ENCODE data around the gene ITGA6.

The ITGA6 gene

DNA sequence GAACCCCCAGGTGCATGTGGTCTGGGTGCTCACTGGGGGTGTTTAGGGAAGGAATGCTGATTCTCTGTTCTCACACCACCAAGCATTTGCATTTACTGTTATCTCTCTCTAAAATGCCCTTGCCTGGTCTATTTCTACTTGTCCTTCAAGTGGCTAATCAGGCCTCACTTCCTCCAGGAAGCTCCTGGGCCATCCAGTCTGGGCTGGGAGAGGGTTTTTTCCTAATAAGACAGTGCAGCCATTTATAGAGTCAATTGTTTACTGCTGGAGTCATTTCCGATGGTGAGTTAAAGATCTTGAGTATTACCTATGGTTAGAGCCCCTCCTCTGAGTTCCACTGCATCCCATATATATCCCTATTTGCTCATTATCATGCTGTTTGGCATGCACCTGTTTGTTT lies 25.2 kb upstream of the ITGA6 start:
- no peak for DNase-seq (ENCODE audit: low read depth)
- H3K36me3 ChIP-seq (ENCODE audit: control insufficient read depth, insufficient read depth, low read length, severe bottlenecking): no peaks in the 10 kb centered on the region
- no peak overlapping the region for H3K4me3 ChIP-seq (ENCODE audit: low read length)
- H3K9ac ChIP-seq (ENCODE audit: low read length): no peak overlapping the region
- H3K9me3 ChIP-seq (ENCODE audit: control insufficient read depth, low read length): no peaks in the 10 kb centered on the region
- H3K27me3 ChIP-seq (replicated peaks; ENCODE audit: control insufficient read depth, insufficient read depth, low read length): no peaks in the 10 kb centered on the region
- H3K4me1 ChIP-seq (ENCODE audit: control insufficient read depth, insufficient read depth, low read length): peaks cover 13% of the 10 kb centered on the region

DNA sequence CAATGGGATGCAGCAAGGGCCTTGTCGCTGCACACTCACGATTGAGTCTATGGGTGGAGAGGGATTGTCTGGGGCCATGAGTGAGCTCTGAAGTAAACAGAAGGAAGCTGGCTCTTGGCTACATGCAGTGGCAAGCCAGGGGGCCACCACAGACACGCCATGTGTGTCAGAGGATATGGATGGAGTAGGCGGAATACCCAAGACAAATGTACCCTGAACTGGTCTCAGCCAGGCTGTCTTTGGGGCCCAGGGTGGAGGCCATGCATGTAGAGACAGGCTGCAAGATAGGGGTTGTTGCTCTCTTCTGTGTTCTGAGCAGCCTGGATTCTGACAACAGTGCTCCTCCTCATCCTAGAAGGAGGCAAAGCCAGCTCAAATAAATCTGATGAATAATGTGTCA lies 24.0 kb upstream of the ITGA6 start:
- Histone ChIP-seq H3K9ac (ENCODE audit: low read length) (no peak overlapping the region), H3K9me3 (ENCODE audit: control insufficient read depth, low read length) (no peaks in the 10 kb centered on the region), H3K36me3 (ENCODE audit: control insufficient read depth, insufficient read depth, low read length, severe bottlenecking) (no peaks in the 10 kb centered on the region), H3K4me1 (ENCODE audit: control insufficient read depth, insufficient read depth, low read length) (peaks cover 13% of the 10 kb centered on the region), H3K27me3 (replicated peaks; ENCODE audit: control insufficient read depth, insufficient read depth, low read length) (no peaks in the 10 kb centered on the region), H3K4me3 (ENCODE audit: low read length) (no peak overlapping the region)
- no peak for DNase-seq (ENCODE audit: low read depth)

- Histone ChIP-seq H3K9me3 (ENCODE audit: control insufficient read depth, low read length) (no peaks in the 10 kb centered on the region), H3K9ac (ENCODE audit: low read length) (no peak overlapping the region)
These were observed 23.4 kb upstream of the ITGA6 start for GRCh38 chr2:172403881-172404468.

GRCh38 chr2:172404824-172405223 lies 22.6 kb upstream of the ITGA6 start:
- no peak overlapping the region for H3K4me3 ChIP-seq (ENCODE audit: low read length)
- no peak overlapping the region for H3K9ac ChIP-seq (ENCODE audit: low read length)
- peaks cover 13% of the 10 kb centered on the region for H3K4me1 ChIP-seq (ENCODE audit: control insufficient read depth, insufficient read depth, low read length)
- H3K9me3 ChIP-seq (ENCODE audit: control insufficient read depth, low read length): no peaks in the 10 kb centered on the region
- peak; percentile 84 for DNase-seq (ENCODE audit: low read depth)
- H3K27me3 ChIP-seq (replicated peaks; ENCODE audit: control insufficient read depth, insufficient read depth, low read length): no peaks in the 10 kb centered on the region
- H3K36me3 ChIP-seq (ENCODE audit: control insufficient read depth, insufficient read depth, low read length, severe bottlenecking): no peaks in the 10 kb centered on the region

More at GRCh38 chr2:172403881-172404468, 23.4 kb upstream of the ITGA6 start:
- no peak for DNase-seq (ENCODE audit: low read depth)
- peaks cover 13% of the 10 kb centered on the region for H3K4me1 ChIP-seq (ENCODE audit: control insufficient read depth, insufficient read depth, low read length)
- no peaks in the 10 kb centered on the region for H3K27me3 ChIP-seq (replicated peaks; ENCODE audit: control insufficient read depth, insufficient read depth, low read length)
- H3K36me3 ChIP-seq (ENCODE audit: control insufficient read depth, insufficient read depth, low read length, severe bottlenecking): no peaks in the 10 kb centered on the region
- H3K4me3 ChIP-seq (ENCODE audit: low read length): no peak overlapping the region

- H3K4me3 ChIP-seq (ENCODE audit: low read length): no peak overlapping the region
- no peak for DNase-seq (ENCODE audit: low read depth)
- H3K9me3 ChIP-seq (ENCODE audit: control insufficient read depth, low read length): no peaks in the 10 kb centered on the region
- peaks cover 13% of the 10 kb centered on the region for H3K4me1 ChIP-seq (ENCODE audit: control insufficient read depth, insufficient read depth, low read length)
- no peaks in the 10 kb centered on the region for H3K27me3 ChIP-seq (replicated peaks; ENCODE audit: control insufficient read depth, insufficient read depth, low read length)
- H3K36me3 ChIP-seq (ENCODE audit: control insufficient read depth, insufficient read depth, low read length, severe bottlenecking): no peaks in the 10 kb centered on the region
- H3K9ac ChIP-seq (ENCODE audit: low read length): no peak overlapping the region
These were observed 21.7 kb upstream of the ITGA6 start for GRCh38 chr2:172405673-172406072.

- H3K27me3 ChIP-seq (replicated peaks; ENCODE audit: control insufficient read depth, insufficient read depth, low read length): no peaks in the 10 kb centered on the region
- H3K9ac ChIP-seq (ENCODE audit: low read length): no peak overlapping the region
- H3K9me3 ChIP-seq (ENCODE audit: control insufficient read depth, low read length): no peaks in the 10 kb centered on the region
- no peak for DNase-seq (ENCODE audit: low read depth)
- no peaks in the 10 kb centered on the region for H3K36me3 ChIP-seq (ENCODE audit: control insufficient read depth, insufficient read depth, low read length, severe bottlenecking)
- no peak overlapping the region for H3K4me3 ChIP-seq (ENCODE audit: low read length)
- H3K4me1 ChIP-seq (ENCODE audit: control insufficient read depth, insufficient read depth, low read length): peaks cover 18% of the 10 kb centered on the region
These were observed 19.1 kb upstream of the ITGA6 start for GRCh38 chr2:172408143-172408766.

GRCh38 chr2:172409042-172409441 lies 18.3 kb upstream of the ITGA6 start:
- peaks cover 20% of the 10 kb centered on the region for H3K4me1 ChIP-seq (ENCODE audit: control insufficient read depth, insufficient read depth, low read length)
- no peaks in the 10 kb centered on the region for H3K9me3 ChIP-seq (ENCODE audit: control insufficient read depth, low read length)
- DNase-seq (ENCODE audit: low read depth): no peak
- H3K9ac ChIP-seq (ENCODE audit: low read length): no peak overlapping the region
- H3K27me3 ChIP-seq (replicated peaks; ENCODE audit: control insufficient read depth, insufficient read depth, low read length): no peaks in the 10 kb centered on the region
- H3K4me3 ChIP-seq (ENCODE audit: low read length): no peak overlapping the region
- no peaks in the 10 kb centered on the region for H3K36me3 ChIP-seq (ENCODE audit: control insufficient read depth, insufficient read depth, low read length, severe bottlenecking)

DNA sequence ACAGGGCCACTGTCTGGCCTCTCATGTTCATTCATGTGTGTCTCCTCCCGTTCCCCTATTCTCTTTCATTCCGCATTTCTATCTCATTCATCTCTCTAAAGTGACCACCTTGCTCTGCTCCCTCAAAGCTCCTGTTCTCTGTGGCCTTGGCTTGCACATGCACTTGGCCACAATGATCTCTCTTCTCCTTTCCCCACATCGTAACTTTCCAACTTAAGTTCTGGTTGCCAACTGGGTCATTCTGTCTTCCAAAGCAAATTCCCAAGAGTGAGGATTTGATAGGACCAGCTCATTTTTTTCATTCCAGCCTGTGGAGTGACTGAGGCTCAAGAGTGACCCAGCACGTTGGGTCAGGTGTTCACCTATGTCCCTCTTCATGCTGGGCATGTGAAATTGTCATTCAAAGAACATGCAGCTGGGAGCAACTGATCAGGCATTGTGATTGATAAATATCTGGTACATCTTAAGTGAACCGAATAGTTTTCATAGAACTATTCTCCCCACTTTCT lies 14.3 kb upstream of the ITGA6 start:
- H3K4me3 ChIP-seq (ENCODE audit: low read length): no peak overlapping the region
- DNase-seq (ENCODE audit: low read depth): no peak
- H3K36me3 ChIP-seq (ENCODE audit: control insufficient read depth, insufficient read depth, low read length, severe bottlenecking): no peaks in the 10 kb centered on the region
- peaks cover 5% of the 10 kb centered on the region for H3K27me3 ChIP-seq (replicated peaks; ENCODE audit: control insufficient read depth, insufficient read depth, low read length)
- peaks cover 7% of the 10 kb centered on the region for H3K4me1 ChIP-seq (ENCODE audit: control insufficient read depth, insufficient read depth, low read length)
- no peak overlapping the region for H3K9ac ChIP-seq (ENCODE audit: low read length)
- no peaks in the 10 kb centered on the region for H3K9me3 ChIP-seq (ENCODE audit: control insufficient read depth, low read length)

DNA sequence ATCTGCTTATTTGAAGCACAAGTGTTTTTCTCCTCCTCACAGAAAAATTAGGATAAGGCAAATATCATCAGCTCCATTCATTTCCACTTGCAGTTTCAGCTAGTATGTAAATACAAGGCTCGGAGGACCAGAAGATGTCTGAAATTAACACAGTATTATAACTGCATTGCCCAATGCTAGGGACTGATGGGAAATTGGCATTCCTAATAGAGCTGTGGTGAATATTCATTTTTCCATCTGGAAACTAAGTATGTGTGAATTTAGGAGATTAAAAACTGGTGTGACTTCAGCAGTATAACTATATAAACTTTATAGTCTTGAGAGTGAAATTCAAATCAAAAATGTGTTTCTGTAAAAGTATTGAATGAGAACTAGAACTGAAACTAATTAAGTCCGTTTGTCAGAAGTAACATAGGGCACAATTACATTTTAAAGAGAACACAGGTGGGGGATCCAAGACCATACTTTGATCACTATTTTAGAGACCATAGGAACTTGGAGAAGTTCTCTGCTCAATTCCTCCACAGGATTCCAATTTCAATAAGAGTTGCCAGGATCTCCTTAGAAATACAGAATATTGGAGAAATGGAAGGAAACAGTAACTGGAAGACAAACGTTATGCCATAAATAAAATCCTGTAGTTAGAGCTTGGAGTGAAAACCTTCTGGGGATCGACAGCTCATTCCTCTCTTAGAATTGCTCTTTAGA lies 12.1 kb upstream of the ITGA6 start:
- Histone ChIP-seq H3K4me1 (ENCODE audit: control insufficient read depth, insufficient read depth, low read length) (peaks cover 7% of the 10 kb centered on the region), H3K9me3 (ENCODE audit: control insufficient read depth, low read length) (no peaks in the 10 kb centered on the region)
- DNase-seq (ENCODE audit: low read depth): no peak

GRCh38 chr2:172415865-172416183 lies 11.6 kb upstream of the ITGA6 start:
- H3K4me3 ChIP-seq (ENCODE audit: low read length): no peak overlapping the region
- H3K36me3 ChIP-seq (ENCODE audit: control insufficient read depth, insufficient read depth, low read length, severe bottlenecking): no peaks in the 10 kb centered on the region
- peaks cover 7% of the 10 kb centered on the region for H3K4me1 ChIP-seq (ENCODE audit: control insufficient read depth, insufficient read depth, low read length)
- H3K27me3 ChIP-seq (replicated peaks; ENCODE audit: control insufficient read depth, insufficient read depth, low read length): peaks cover 8% of the 10 kb centered on the region
- H3K9ac ChIP-seq (ENCODE audit: low read length): no peak overlapping the region
- no peaks in the 10 kb centered on the region for H3K9me3 ChIP-seq (ENCODE audit: control insufficient read depth, low read length)
- no peak for DNase-seq (ENCODE audit: low read depth)

More for the DNA sequence above, 12.1 kb upstream of the ITGA6 start:
- H3K9ac ChIP-seq (ENCODE audit: low read length): no peak overlapping the region
- H3K4me3 ChIP-seq (ENCODE audit: low read length): no peak overlapping the region
- no peaks in the 10 kb centered on the region for H3K36me3 ChIP-seq (ENCODE audit: control insufficient read depth, insufficient read depth, low read length, severe bottlenecking)
- H3K27me3 ChIP-seq (replicated peaks; ENCODE audit: control insufficient read depth, insufficient read depth, low read length): peaks cover 5% of the 10 kb centered on the region

GRCh38 chr2:172416447-172417058 lies 10.8 kb upstream of the ITGA6 start:
- no peaks in the 10 kb centered on the region for H3K9me3 ChIP-seq (ENCODE audit: control insufficient read depth, low read length)
- no peak for DNase-seq (ENCODE audit: low read depth)
- peaks cover 7% of the 10 kb centered on the region for H3K4me1 ChIP-seq (ENCODE audit: control insufficient read depth, insufficient read depth, low read length)
- no peak overlapping the region for H3K4me3 ChIP-seq (ENCODE audit: low read length)
- peaks cover 12% of the 10 kb centered on the region for H3K27me3 ChIP-seq (replicated peaks; ENCODE audit: control insufficient read depth, insufficient read depth, low read length)
- H3K36me3 ChIP-seq (ENCODE audit: control insufficient read depth, insufficient read depth, low read length, severe bottlenecking): no peaks in the 10 kb centered on the region
- no peak overlapping the region for H3K9ac ChIP-seq (ENCODE audit: low read length)

Measured in adipocyte (in vitro differentiated cells).